Measurements from ENCODE around the gene SH3RF3.

The SH3RF3 gene

GRCh38 chr2:109138449-109138848 lies 9.4 kb downstream of the SH3RF3 start:
- DNase-seq (ENCODE audit: low read depth), result no peak

- no peak for DNase-seq (ENCODE audit: low read depth)
Measured at GRCh38 chr2:109139002-109139401, 10.0 kb downstream of the SH3RF3 start.

GRCh38 chr2:109139865-109140396 lies 10.9 kb downstream of the SH3RF3 start:
- no peak for DNase-seq (ENCODE audit: low read depth)

GRCh38 chr2:109141006-109141600 lies 12.1 kb downstream of the SH3RF3 start:
- no peak for DNase-seq (ENCODE audit: low read depth)

- no peak for DNase-seq (ENCODE audit: low read depth)
Measured at GRCh38 chr2:109141727-109142283, 12.8 kb downstream of the SH3RF3 start.

- no peak for DNase-seq (ENCODE audit: low read depth)
Measured at GRCh38 chr2:109142416-109143210, 13.6 kb downstream of the SH3RF3 start.

- peak; percentile 52 for DNase-seq (ENCODE audit: low read depth)
Measured at GRCh38 chr2:109143214-109144187, 14.5 kb downstream of the SH3RF3 start.

- peak; percentile 44 for DNase-seq (ENCODE audit: low read depth)
Measured at GRCh38 chr2:109144271-109144670, 15.3 kb downstream of the SH3RF3 start.

GRCh38 chr2:109144721-109145120 lies 15.7 kb downstream of the SH3RF3 start:
- no peak for DNase-seq (ENCODE audit: low read depth)

GRCh38 chr2:109145286-109145685 lies 16.3 kb downstream of the SH3RF3 start:
- no peak for DNase-seq (ENCODE audit: low read depth)

- no peak for DNase-seq (ENCODE audit: low read depth)
Measured at GRCh38 chr2:109147405-109147804, 18.4 kb downstream of the SH3RF3 start.

GRCh38 chr2:109148117-109148746 lies 19.2 kb downstream of the SH3RF3 start:
- DNase-seq (ENCODE audit: low read depth), result no peak

GRCh38 chr2:109148991-109149645 lies 20.1 kb downstream of the SH3RF3 start:
- DNase-seq (ENCODE audit: low read depth), result no peak

- no peak for DNase-seq (ENCODE audit: low read depth)
Measured at GRCh38 chr2:109150559-109150958, 21.6 kb downstream of the SH3RF3 start.

- DNase-seq (ENCODE audit: low read depth), result no peak
Measured at GRCh38 chr2:109151519-109151918, 22.5 kb downstream of the SH3RF3 start.

GRCh38 chr2:109153005-109153784 lies 24.2 kb downstream of the SH3RF3 start:
- DNase-seq (ENCODE audit: low read depth), result no peak

GRCh38 chr2:109153807-109154206 lies 24.8 kb downstream of the SH3RF3 start:
- no peak for DNase-seq (ENCODE audit: low read depth)

GRCh38 chr2:109154226-109154625 lies 25.2 kb downstream of the SH3RF3 start:
- no peak for DNase-seq (ENCODE audit: low read depth)

- DNase-seq (ENCODE audit: low read depth), result no peak
Measured at GRCh38 chr2:109155553-109156451, 26.8 kb downstream of the SH3RF3 start.
